HL-60 (cell line): Measurements from ENCODE around the gene RETREG3.

Experiments used
- SPI1 ChIP-seq: IDR thresholded peaks from 2 replicates; pipeline ENCODE4 v1.6.1; 2012; ENCODE audit warnings: low read depth, mild to moderate bottlenecking, borderline replicate concordance
- TF ChIP-seq, protein P1 (sequence below): IDR thresholded peaks from one replicate; pipeline ENCODE4 v1.5.1; 2011; ENCODE audit warnings: low read length, control low read depth, inconsistent platforms; ENCODE audit not compliant: insufficient read depth

DNA sequence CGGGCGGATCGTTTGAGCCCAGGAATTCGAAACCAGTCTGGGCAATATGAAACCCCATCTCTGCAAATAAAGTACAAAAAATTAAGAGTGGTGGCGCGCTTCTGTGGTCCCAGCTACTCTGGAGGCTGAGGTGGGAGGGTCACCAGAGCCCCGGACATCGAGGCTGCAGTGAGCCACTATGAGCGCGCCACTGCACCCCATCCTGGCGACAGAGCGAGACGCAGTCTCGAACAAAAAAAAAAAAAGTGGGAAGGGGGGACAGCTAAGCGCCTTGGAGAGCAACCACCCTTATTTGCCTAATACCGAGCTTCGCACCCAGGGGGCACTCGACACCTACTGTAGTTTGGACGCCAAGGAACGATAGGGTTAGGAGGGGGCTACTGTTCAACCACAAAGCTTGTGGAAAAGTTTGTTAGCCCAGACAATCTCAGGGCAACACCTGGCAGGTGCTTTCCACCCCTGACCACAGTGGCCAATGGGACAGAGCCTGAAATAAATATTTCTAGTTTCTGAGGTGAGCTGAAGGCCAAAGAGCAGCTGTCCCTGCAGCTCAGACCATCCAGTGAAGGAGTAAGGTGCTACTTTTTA, 30.8 kb downstream of the RETREG3 start:
- TF ChIP-seq, protein P1, sequence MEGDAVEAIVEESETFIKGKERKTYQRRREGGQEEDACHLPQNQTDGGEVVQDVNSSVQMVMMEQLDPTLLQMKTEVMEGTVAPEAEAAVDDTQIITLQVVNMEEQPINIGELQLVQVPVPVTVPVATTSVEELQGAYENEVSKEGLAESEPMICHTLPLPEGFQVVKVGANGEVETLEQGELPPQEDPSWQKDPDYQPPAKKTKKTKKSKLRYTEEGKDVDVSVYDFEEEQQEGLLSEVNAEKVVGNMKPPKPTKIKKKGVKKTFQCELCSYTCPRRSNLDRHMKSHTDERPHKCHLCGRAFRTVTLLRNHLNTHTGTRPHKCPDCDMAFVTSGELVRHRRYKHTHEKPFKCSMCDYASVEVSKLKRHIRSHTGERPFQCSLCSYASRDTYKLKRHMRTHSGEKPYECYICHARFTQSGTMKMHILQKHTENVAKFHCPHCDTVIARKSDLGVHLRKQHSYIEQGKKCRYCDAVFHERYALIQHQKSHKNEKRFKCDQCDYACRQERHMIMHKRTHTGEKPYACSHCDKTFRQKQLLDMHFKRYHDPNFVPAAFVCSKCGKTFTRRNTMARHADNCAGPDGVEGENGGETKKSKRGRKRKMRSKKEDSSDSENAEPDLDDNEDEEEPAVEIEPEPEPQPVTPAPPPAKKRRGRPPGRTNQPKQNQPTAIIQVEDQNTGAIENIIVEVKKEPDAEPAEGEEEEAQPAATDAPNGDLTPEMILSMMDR = peak; percentile 74
- TF ChIP-seq SPI1 = no peak
